Lung (tissue), 12 donors: ENCODE measurements around the gene MADD. TPM values are rescaled to one million over a fixed set of nuclear protein-coding genes. Genes with fewer than 3 reads are reported as not detected.

Experiments
- ATAC-seq: fragments of 200-7000 bp; cut with Tn5 transposase; one replicate; pipeline ENCODE4 v1.9.1; 2020; ENCODE audit warnings: moderate number of reproducible peaks; ENCODE audit not compliant: insufficient read depth, low FRiP score
- DNase-seq, 3 donors: peaks; one replicate each; pipeline ENCODE4 v3.0.0-alpha.2; 2013 to 2017
- H3K27ac ChIP-seq, 2 donors: one replicate each; pipeline ENCODE4 v1.5.1; 2013; ENCODE audit warnings: mild to moderate bottlenecking in 2 of 2, moderate library complexity in 2 of 2, control low read depth in 1 of 2, inconsistent platforms in 1 of 2, low read depth in 1 of 2, low read length in 1 of 2
- H3K27me3 ChIP-seq, 3 donors: one replicate each; pipeline ENCODE4 v1.5.1; 2013; ENCODE audit warnings: low read length in 2 of 3; ENCODE audit not compliant: control insufficient read depth in 3 of 3, insufficient read depth in 3 of 3
- H3K36me3 ChIP-seq, 4 donors: one replicate each; pipeline ENCODE4 v1.5.1; 2013; ENCODE audit warnings: low read length in 4 of 4, mild to moderate bottlenecking in 1 of 4, moderate library complexity in 1 of 4; ENCODE audit not compliant: control insufficient read depth in 4 of 4, insufficient read depth in 4 of 4
- H3K4me1 ChIP-seq, 5 donors: one replicate each; pipeline ENCODE4 v1.5.1; 2013; ENCODE audit warnings: low read length in 5 of 5, mild to moderate bottlenecking in 2 of 5, moderate library complexity in 1 of 5; ENCODE audit not compliant: control insufficient read depth in 5 of 5, insufficient read depth in 5 of 5
- H3K4me3 ChIP-seq: one replicate; pipeline ENCODE4 v1.5.1; 2013; ENCODE audit warnings: mild to moderate bottlenecking, control low read depth, moderate library complexity
- H3K9ac ChIP-seq, 2 donors: one replicate each; pipeline ENCODE4 v1.5.1; 2013; ENCODE audit warnings: low read length in 2 of 2, control low read depth in 1 of 2; ENCODE audit not compliant: insufficient read depth in 1 of 2
- H3K9me3 ChIP-seq, 4 donors: one replicate each; pipeline ENCODE4 v1.5.1; 2013; ENCODE audit warnings: low read length in 3 of 4, mild to moderate bottlenecking in 1 of 4, moderate library complexity in 1 of 4; ENCODE audit not compliant: control insufficient read depth in 4 of 4, insufficient read depth in 3 of 4
- WGBS, 2 donors: extraction: QIAGEN DNeasy Blood & Tissue Kit; methylation state at CpG; one replicate each; pipeline ENCODE4 v1.1.7; 2013; 5-methylcytosine and 5-hydroxymethylcytosine counted together
- polyA plus RNA-seq, 2 donors: library from polyadenylated mRNA; stranded (reverse); fragments of 200-250 nt; gene quantifications; one replicate each; pipeline ENCODE4 v1.2.1, GENCODE V29; 2013
- total RNA-seq, 2 donors: library from RNA; depleted of rRNA in 1 of 2; stranded (reverse); fragments of >200 nt in 1 of 2; gene quantifications; one replicate each; pipeline ENCODE4 v1.2.1, GENCODE V29; 2014 to 2021
- TF ChIP-seq, protein P1 (sequence below): IDR thresholded peaks from 2 replicates; pipeline ENCODE4 v1.5.1; 2012; ENCODE audit warnings: mild to moderate bottlenecking; ENCODE audit errors: control extremely low read depth, extremely low read depth
- donor health status: control.
- donor health status: control.
- donor health status: Bipolar disorder and iron deficiency.
- donor health status: healthy.
- donor health status: DM: yes; HTN: yes; CAD: no.

Gene MADD
- total and polyA plus RNA-seq, 4 donors = 15.9 to 56.8 (median 37.1) TPM

DNA sequence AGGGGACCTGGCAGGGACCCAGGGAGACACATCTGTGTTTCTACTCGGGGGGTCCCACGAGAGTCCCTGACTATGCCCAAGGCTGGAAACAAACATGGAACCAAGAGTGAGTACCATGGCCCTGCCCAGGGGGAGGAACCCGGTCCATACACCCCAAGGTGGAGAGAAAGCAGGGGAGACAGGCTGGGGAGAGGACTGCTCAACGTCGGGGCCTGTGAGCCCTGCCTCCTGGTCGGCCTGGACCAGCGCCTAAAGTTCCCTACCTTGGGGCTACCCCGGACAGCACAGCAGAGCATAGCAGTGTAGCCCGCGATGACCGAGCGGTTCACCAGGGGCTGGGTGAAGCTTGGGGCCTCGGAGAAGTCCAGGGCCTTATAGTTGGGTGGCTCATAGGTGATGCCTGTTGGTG lies 62.4 kb downstream of the MADD start:
- WGBS, 2 donors = 84 to 86% methylated on average over 13 of the region's 13 CpGs
- TF ChIP-seq, protein P1, sequence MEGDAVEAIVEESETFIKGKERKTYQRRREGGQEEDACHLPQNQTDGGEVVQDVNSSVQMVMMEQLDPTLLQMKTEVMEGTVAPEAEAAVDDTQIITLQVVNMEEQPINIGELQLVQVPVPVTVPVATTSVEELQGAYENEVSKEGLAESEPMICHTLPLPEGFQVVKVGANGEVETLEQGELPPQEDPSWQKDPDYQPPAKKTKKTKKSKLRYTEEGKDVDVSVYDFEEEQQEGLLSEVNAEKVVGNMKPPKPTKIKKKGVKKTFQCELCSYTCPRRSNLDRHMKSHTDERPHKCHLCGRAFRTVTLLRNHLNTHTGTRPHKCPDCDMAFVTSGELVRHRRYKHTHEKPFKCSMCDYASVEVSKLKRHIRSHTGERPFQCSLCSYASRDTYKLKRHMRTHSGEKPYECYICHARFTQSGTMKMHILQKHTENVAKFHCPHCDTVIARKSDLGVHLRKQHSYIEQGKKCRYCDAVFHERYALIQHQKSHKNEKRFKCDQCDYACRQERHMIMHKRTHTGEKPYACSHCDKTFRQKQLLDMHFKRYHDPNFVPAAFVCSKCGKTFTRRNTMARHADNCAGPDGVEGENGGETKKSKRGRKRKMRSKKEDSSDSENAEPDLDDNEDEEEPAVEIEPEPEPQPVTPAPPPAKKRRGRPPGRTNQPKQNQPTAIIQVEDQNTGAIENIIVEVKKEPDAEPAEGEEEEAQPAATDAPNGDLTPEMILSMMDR = no peak
- Histone ChIP-seq H3K27me3 (no peaks in the 10 kb centered on the region), H3K9me3 (no peaks in the 10 kb centered on the region), H3K4me3 (no peak overlapping the region), H3K4me1 (peaks cover 0 to 3% (median 0%) of the 10 kb centered on the region in 5 donors), H3K27ac (no peak overlapping the region), H3K9ac (no peak overlapping the region), H3K36me3 (peaks cover 0 to 30% (median 14%) of the 10 kb centered on the region in 4 donors)
- DNase-seq = no peak
- no peak for ATAC-seq

GRCh38 chr11:47332791-47333525 lies 63.0 kb downstream of the MADD start:
- Histone ChIP-seq H3K36me3 (peaks cover 0 to 24% (median 11%) of the 10 kb centered on the region in 4 donors), H3K4me3 (no peak overlapping the region), H3K4me1 (peaks cover 0 to 3% (median 0%) of the 10 kb centered on the region in 5 donors), H3K27ac (no peak overlapping the region), H3K9ac (no peak overlapping the region), H3K9me3 (no peaks in the 10 kb centered on the region), H3K27me3 (no peaks in the 10 kb centered on the region)
- no peak for ATAC-seq
- DNase-seq = no peak
- WGBS, 2 donors = 95 to 97% methylated on average over 20 of the region's 20 CpGs
- TF ChIP-seq, protein P1 = no peak

- peaks cover 0 to 19% (median 9%) of the 10 kb centered on the region in 4 donors for H3K36me3 ChIP-seq
- H3K27me3 ChIP-seq = no peaks in the 10 kb centered on the region
- no peak for DNase-seq
- no peak overlapping the region for H3K4me3 ChIP-seq
- H3K9me3 ChIP-seq = no peaks in the 10 kb centered on the region
- no peak overlapping the region for H3K27ac ChIP-seq
- WGBS, 2 donors = 95% methylated on average over 14 of the region's 14 CpGs
- no peak overlapping the region for H3K9ac ChIP-seq
- TF ChIP-seq, protein P1 = no peak
- peaks cover 0 to 3% (median 0%) of the 10 kb centered on the region in 5 donors for H3K4me1 ChIP-seq
- ATAC-seq = no peak
These were observed 63.6 kb downstream of the MADD start for GRCh38 chr11:47333526-47333845.
